ENCODE results near the gene CPNE5.

DNA sequence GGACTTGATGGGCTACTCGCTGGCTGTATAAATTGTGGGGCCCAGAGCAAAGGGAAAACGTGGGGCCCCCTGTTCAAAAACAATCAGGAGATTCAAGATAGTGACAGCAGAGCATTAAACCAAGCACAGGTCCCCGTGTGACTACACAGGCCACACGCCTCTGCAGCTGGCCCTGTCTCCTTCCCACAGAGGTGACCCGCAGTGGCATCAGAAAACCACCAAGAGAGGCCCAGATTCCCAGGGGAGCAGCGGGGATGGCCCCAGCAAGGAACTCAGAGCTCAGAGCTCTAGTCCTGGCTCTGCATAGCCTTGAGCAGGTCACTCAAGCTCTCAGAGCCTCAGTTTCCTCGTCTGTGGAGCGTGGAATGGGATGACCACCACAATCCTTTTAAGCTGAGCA, 57.6 kb downstream of the CPNE5 start:
- TF ChIP-seq, protein P1, sequence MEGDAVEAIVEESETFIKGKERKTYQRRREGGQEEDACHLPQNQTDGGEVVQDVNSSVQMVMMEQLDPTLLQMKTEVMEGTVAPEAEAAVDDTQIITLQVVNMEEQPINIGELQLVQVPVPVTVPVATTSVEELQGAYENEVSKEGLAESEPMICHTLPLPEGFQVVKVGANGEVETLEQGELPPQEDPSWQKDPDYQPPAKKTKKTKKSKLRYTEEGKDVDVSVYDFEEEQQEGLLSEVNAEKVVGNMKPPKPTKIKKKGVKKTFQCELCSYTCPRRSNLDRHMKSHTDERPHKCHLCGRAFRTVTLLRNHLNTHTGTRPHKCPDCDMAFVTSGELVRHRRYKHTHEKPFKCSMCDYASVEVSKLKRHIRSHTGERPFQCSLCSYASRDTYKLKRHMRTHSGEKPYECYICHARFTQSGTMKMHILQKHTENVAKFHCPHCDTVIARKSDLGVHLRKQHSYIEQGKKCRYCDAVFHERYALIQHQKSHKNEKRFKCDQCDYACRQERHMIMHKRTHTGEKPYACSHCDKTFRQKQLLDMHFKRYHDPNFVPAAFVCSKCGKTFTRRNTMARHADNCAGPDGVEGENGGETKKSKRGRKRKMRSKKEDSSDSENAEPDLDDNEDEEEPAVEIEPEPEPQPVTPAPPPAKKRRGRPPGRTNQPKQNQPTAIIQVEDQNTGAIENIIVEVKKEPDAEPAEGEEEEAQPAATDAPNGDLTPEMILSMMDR (IDR thresholded peaks at IDR 0.05), result no peak
- TF ChIP-seq POLR2A (IDR thresholded peaks at IDR 0.05), result no peak
